WTC11 (cell line): ENCODE results near the gene OTUD1. TPM values are rescaled to one million over a fixed set of nuclear protein-coding genes. Genes with fewer than 3 reads are reported as not detected.

Experiments
- ATAC-seq: fragments of 200-7000 bp; cut with Tn5 transposase; 2 replicates; pipeline ENCODE4 v1.10.0; 2021; ENCODE audit warnings: mild to moderate bottlenecking, moderate library complexity
- CTCF ChIA-PET: fragments of 300-600 bp; sonication (Branson Sonifier 250); formaldehyde crosslinking; loops from one replicate; lab custom pipeline; 2021; ENCODE audit warnings: antibody characterized with exemption; lab: Charles Lee
- POLR2A ChIA-PET: fragments of 350-600 bp; sonication (Branson Sonifier 250); formaldehyde crosslinking; loops from one replicate; lab custom pipeline; 2021; ENCODE audit warnings: antibody characterized with exemption; lab: Charles Lee
- DNase-seq: peaks from one replicate; pipeline ENCODE4 v3.0.0; 2021; ENCODE audit warnings: low spot score
- H3K27ac Mint-ChIP-seq: 2 replicates; pipeline ENCODE4 v1.8.0; 2021; ENCODE audit warnings: mixed read lengths
- H3K27me3 Mint-ChIP-seq: 2 replicates; pipeline ENCODE4 v1.8.0; 2021; ENCODE audit warnings: low read depth, mild to moderate bottlenecking, moderate library complexity, mixed read lengths
- H3K36me3 Mint-ChIP-seq: 2 replicates; pipeline ENCODE4 v1.8.0; 2021; ENCODE audit warnings: mixed read lengths
- H3K4me1 Mint-ChIP-seq: 2 replicates; pipeline ENCODE4 v1.8.0; 2022; ENCODE audit warnings: mixed read lengths
- H3K4me3 Mint-ChIP-seq: 2 replicates; pipeline ENCODE4 v1.8.0; 2021; ENCODE audit warnings: mild to moderate bottlenecking, moderate library complexity, mixed read lengths
- H3K9me3 Mint-ChIP-seq: 2 replicates; pipeline ENCODE4 v1.8.0; 2021; ENCODE audit warnings: mixed read lengths
- CBFB ChIP-seq: sonication (generic); formaldehyde crosslinking; IDR thresholded peaks from 2 replicates; pipeline ENCODE4 v1.8.1; 2022; ENCODE audit warnings: mild to moderate bottlenecking, low read depth, missing genetic modification reagents
- FOXJ3 ChIP-seq: sonication (generic); formaldehyde crosslinking; IDR thresholded peaks from 2 replicates; pipeline ENCODE4 v1.9.0; 2021; ENCODE audit warnings: missing genetic modification reagents, mild to moderate bottlenecking, borderline replicate concordance
- FOXP1 ChIP-seq: sonication (generic); formaldehyde crosslinking; IDR thresholded peaks from 2 replicates; pipeline ENCODE4 v1.8.0; 2022; ENCODE audit warnings: missing genetic modification reagents, mild to moderate bottlenecking, moderate library complexity, borderline replicate concordance
- GTF2I ChIP-seq: fragments of 250-450 bp; sonication (Bioruptor Pico); conservative IDR thresholded peaks from 2 replicates; pipeline ENCODE4 v1.4.0; 2021; ENCODE audit warnings: mild to moderate bottlenecking
- HMGA2 ChIP-seq: fragments of 250-450 bp; sonication (Bioruptor Pico); IDR thresholded peaks from 2 replicates; pipeline ENCODE4 v1.4.0; 2021; ENCODE audit warnings: mild to moderate bottlenecking, moderate library complexity
- HMGXB4 ChIP-seq: sonication (generic); formaldehyde crosslinking; IDR thresholded peaks from 2 replicates; pipeline ENCODE4 v1.8.1; 2023; ENCODE audit warnings: mild to moderate bottlenecking, moderate library complexity, missing genetic modification reagents
- NFYB ChIP-seq: sonication (generic); formaldehyde crosslinking; conservative IDR thresholded peaks from 2 replicates; pipeline ENCODE4 v1.8.0; 2022; ENCODE audit warnings: low read depth, missing genetic modification reagents
- PRRX2 ChIP-seq: fragments of 250-450 bp; sonication (Bioruptor Pico); IDR thresholded peaks from 2 replicates; pipeline ENCODE4 v1.8.0; 2021; ENCODE audit warnings: mild to moderate bottlenecking
- SP1 ChIP-seq: sonication (generic); formaldehyde crosslinking; conservative IDR thresholded peaks from 2 replicates; pipeline ENCODE4 v1.8.1; 2022; ENCODE audit warnings: missing genetic modification reagents
- TEAD1 ChIP-seq: sonication (generic); formaldehyde crosslinking; IDR thresholded peaks from 2 replicates; pipeline ENCODE4 v1.8.0; 2022; ENCODE audit warnings: mild to moderate bottlenecking, missing genetic modification reagents
- ZNF423 ChIP-seq: fragments of 250-450 bp; sonication (Bioruptor Pico); IDR thresholded peaks from 2 replicates; pipeline ENCODE4 v2.1.2; 2022; ENCODE audit warnings: mild to moderate bottlenecking, moderate library complexity
- total RNA-seq: library from RNA; stranded (reverse); gene quantifications from 3 replicates; pipeline ENCODE4 v1.2.3, GENCODE V29; 2021
- TF ChIP-seq, protein P1 (sequence below): sonication (generic); formaldehyde crosslinking; IDR thresholded peaks from 2 replicates; pipeline ENCODE4 v1.8.0; 2022; ENCODE audit warnings: mild to moderate bottlenecking, missing genetic modification reagents
- TF ChIP-seq, protein P2 (sequence below): sonication (generic); formaldehyde crosslinking; IDR thresholded peaks from 2 replicates; pipeline ENCODE4 v1.8.0; 2023; ENCODE audit warnings: missing genetic modification reagents, mild to moderate bottlenecking, borderline replicate concordance
- TF ChIP-seq, protein P3 (sequence below): fragments of 250-450 bp; sonication (Bioruptor Pico); IDR thresholded peaks from 2 replicates; pipeline ENCODE4 v1.8.0; 2021; ENCODE audit warnings: mild to moderate bottlenecking
- TF ChIP-seq, protein P4 (sequence below): sonication (generic); formaldehyde crosslinking; IDR thresholded peaks from 2 replicates; pipeline ENCODE4 v1.8.0; 2023; ENCODE audit warnings: missing genetic modification reagents

Gene OTUD1
- total RNA-seq, 1 experiment from 2014 or later: 9.0 TPM

- H3K36me3 Mint-ChIP-seq: 0 out of 2 replicates have a peak, but pooled peaks cover 2% of the 10 kb centered on the region
- CTCF ChIA-PET: no interaction called here
- ATAC-seq (peak; percentile 2), DNase-seq (peak; percentile 23)
- peaks cover 32% of the 10 kb centered on the region for H3K4me1 Mint-ChIP-seq
- H3K27ac Mint-ChIP-seq: no peak overlapping the region
- POLR2A ChIA-PET: interaction anchor here (0.6 kb wide), 1 partner anchor 25 kb away, joined by 3 read pairs; no protein-coding TSS in a partner anchor
- peak overlapping the region; percentile 34; the same call in 1 of the 2 replicates for H3K4me3 Mint-ChIP-seq
- 0 out of 2 replicates have a peak, but pooled peaks cover 3% of the 10 kb centered on the region for H3K9me3 Mint-ChIP-seq
- TF ChIP-seq NFYB (CRISPR knock-in tag): no peak
- TF ChIP-seq, protein P1, sequence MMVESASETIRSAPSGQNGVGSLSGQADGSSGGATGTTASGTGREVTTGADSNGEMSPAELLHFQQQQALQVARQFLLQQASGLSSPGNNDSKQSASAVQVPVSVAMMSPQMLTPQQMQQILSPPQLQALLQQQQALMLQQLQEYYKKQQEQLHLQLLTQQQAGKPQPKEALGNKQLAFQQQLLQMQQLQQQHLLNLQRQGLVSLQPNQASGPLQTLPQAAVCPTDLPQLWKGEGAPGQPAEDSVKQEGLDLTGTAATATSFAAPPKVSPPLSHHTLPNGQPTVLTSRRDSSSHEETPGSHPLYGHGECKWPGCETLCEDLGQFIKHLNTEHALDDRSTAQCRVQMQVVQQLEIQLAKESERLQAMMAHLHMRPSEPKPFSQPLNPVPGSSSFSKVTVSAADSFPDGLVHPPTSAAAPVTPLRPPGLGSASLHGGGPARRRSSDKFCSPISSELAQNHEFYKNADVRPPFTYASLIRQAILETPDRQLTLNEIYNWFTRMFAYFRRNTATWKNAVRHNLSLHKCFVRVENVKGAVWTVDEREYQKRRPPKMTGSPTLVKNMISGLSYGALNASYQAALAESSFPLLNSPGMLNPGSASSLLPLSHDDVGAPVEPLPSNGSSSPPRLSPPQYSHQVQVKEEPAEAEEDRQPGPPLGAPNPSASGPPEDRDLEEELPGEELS (CRISPR knock-in tag): 0 out of 2 replicates have a peak, but pooled peaks have one; percentile 6
- peaks cover 15% of the 10 kb centered on the region for H3K27me3 Mint-ChIP-seq
These were observed 631 bp downstream of the OTUD1 start for GRCh38 chr10:23439452-23439960.

- TF ChIP-seq FOXP1 (CRISPR knock-in tag): no peak
- TF ChIP-seq HMGXB4 (CRISPR knock-in tag): 0 out of 2 replicates have a peak, but pooled peaks have one; percentile 34
- peaks cover 15% of the 10 kb centered on the region for H3K27me3 Mint-ChIP-seq
- ChIA-PET POLR2A (no interaction called here), CTCF (no interaction called here)
- H3K27ac Mint-ChIP-seq: no peak overlapping the region; the same call in 1 of the 2 replicates
- H3K36me3 Mint-ChIP-seq: 0 out of 2 replicates have a peak, but pooled peaks cover 2% of the 10 kb centered on the region
- 0 out of 2 replicates have a peak, but pooled peaks cover 3% of the 10 kb centered on the region for H3K9me3 Mint-ChIP-seq
- peak; percentile 39 for DNase-seq
- peaks cover 32% of the 10 kb centered on the region for H3K4me1 Mint-ChIP-seq
- ATAC-seq: peak; percentile 11
- peak overlapping the region; percentile 85 for H3K4me3 Mint-ChIP-seq
These were observed 1.4 kb downstream of the OTUD1 start for GRCh38 chr10:23439961-23440889.

DNA sequence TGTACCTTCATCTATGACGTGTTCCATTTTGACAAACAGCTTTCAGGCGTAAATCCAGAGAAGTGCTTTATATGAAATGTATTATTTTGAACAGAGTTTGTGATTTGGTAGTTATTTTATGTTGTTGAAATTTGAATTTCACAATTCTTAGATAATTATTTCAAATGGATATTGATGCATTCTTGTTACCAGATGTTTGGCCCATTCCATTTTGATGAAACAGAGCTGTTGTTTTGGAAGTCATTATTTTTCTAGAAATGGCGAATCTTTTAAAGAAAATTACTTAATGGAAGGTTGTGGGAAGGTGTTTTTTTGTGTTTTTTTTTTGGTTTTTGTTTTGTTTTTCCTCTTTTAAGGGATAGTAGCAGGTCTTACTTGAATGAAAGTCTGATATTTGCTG lies 2.4 kb downstream of the OTUD1 start:
- Mint-ChIP-seq H3K36me3 (0 out of 2 replicates have a peak, but pooled peaks cover 5% of the 10 kb centered on the region), H3K4me1 (peaks cover 32% of the 10 kb centered on the region), H3K4me3 (peak overlapping the region; percentile 85), H3K27ac (no peak overlapping the region), H3K27me3 (peaks cover 15% of the 10 kb centered on the region), H3K9me3 (no peaks in the 10 kb centered on the region)
- DNase-seq: no peak
- no peak for TF ChIP-seq PRRX2 (CRISPR knock-in tag)
- no peak for ATAC-seq
- CTCF ChIA-PET: no interaction called here
- POLR2A ChIA-PET: no interaction called here

GRCh38 chr10:23442936-23443335 lies 4.1 kb downstream of the OTUD1 start:
- no peak for DNase-seq
- ChIA-PET POLR2A (no interaction called here), CTCF (no interaction called here)
- Mint-ChIP-seq H3K27ac (no peak overlapping the region), H3K36me3 (0 out of 2 replicates have a peak, but pooled peaks cover 5% of the 10 kb centered on the region), H3K4me1 (peaks cover 22% of the 10 kb centered on the region), H3K27me3 (peaks cover 15% of the 10 kb centered on the region), H3K4me3 (no peak overlapping the region), H3K9me3 (no peaks in the 10 kb centered on the region)
- TF ChIP-seq SP1 (CRISPR knock-in tag): no peak
- TF ChIP-seq CBFB (CRISPR knock-in tag): no peak
- TF ChIP-seq, protein P2, sequence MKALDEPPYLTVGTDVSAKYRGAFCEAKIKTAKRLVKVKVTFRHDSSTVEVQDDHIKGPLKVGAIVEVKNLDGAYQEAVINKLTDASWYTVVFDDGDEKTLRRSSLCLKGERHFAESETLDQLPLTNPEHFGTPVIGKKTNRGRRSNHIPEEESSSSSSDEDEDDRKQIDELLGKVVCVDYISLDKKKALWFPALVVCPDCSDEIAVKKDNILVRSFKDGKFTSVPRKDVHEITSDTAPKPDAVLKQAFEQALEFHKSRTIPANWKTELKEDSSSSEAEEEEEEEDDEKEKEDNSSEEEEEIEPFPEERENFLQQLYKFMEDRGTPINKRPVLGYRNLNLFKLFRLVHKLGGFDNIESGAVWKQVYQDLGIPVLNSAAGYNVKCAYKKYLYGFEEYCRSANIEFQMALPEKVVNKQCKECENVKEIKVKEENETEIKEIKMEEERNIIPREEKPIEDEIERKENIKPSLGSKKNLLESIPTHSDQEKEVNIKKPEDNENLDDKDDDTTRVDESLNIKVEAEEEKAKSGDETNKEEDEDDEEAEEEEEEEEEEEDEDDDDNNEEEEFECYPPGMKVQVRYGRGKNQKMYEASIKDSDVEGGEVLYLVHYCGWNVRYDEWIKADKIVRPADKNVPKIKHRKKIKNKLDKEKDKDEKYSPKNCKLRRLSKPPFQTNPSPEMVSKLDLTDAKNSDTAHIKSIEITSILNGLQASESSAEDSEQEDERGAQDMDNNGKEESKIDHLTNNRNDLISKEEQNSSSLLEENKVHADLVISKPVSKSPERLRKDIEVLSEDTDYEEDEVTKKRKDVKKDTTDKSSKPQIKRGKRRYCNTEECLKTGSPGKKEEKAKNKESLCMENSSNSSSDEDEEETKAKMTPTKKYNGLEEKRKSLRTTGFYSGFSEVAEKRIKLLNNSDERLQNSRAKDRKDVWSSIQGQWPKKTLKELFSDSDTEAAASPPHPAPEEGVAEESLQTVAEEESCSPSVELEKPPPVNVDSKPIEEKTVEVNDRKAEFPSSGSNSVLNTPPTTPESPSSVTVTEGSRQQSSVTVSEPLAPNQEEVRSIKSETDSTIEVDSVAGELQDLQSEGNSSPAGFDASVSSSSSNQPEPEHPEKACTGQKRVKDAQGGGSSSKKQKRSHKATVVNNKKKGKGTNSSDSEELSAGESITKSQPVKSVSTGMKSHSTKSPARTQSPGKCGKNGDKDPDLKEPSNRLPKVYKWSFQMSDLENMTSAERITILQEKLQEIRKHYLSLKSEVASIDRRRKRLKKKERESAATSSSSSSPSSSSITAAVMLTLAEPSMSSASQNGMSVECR (CRISPR knock-in tag): no peak
- no peak for TF ChIP-seq GTF2I (CRISPR knock-in tag)
- no peak for TF ChIP-seq ZNF423 (CRISPR knock-in tag)
- TF ChIP-seq, protein P3, sequence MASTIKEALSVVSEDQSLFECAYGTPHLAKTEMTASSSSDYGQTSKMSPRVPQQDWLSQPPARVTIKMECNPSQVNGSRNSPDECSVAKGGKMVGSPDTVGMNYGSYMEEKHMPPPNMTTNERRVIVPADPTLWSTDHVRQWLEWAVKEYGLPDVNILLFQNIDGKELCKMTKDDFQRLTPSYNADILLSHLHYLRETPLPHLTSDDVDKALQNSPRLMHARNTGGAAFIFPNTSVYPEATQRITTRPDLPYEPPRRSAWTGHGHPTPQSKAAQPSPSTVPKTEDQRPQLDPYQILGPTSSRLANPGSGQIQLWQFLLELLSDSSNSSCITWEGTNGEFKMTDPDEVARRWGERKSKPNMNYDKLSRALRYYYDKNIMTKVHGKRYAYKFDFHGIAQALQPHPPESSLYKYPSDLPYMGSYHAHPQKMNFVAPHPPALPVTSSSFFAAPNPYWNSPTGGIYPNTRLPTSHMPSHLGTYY (CRISPR knock-in tag): no peak
- no peak for TF ChIP-seq TEAD1 (CRISPR knock-in tag)
- TF ChIP-seq HMGA2: no peak
- no peak for TF ChIP-seq FOXJ3 (CRISPR knock-in tag)
- TF ChIP-seq, protein P4, sequence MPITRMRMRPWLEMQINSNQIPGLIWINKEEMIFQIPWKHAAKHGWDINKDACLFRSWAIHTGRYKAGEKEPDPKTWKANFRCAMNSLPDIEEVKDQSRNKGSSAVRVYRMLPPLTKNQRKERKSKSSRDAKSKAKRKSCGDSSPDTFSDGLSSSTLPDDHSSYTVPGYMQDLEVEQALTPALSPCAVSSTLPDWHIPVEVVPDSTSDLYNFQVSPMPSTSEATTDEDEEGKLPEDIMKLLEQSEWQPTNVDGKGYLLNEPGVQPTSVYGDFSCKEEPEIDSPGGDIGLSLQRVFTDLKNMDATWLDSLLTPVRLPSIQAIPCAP (CRISPR knock-in tag): no peak
- ATAC-seq: no peak
